Measurements from ENCODE around the gene PPP2R5C.

The PPP2R5C gene

DNA sequence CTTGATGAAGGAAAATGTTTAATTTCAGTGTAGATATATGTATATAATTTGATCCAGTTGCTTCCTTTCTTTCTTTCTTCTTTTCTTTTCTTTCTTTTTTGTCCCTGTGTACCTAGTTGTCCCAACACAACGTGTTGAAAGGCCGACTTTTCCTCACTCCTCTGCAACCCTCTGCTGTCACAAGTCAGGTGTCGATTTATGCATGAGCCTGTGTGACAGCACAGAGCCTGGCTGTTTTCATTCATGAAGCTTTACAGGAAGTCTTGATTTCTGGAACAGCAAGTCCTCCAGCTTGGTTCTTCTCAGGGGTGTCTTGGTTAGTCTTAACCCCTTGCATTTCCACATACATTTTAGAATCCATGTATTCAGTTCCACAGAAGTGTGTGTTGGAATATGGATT, 88.1 kb downstream of the PPP2R5C start:
- TF ChIP-seq, protein P1, sequence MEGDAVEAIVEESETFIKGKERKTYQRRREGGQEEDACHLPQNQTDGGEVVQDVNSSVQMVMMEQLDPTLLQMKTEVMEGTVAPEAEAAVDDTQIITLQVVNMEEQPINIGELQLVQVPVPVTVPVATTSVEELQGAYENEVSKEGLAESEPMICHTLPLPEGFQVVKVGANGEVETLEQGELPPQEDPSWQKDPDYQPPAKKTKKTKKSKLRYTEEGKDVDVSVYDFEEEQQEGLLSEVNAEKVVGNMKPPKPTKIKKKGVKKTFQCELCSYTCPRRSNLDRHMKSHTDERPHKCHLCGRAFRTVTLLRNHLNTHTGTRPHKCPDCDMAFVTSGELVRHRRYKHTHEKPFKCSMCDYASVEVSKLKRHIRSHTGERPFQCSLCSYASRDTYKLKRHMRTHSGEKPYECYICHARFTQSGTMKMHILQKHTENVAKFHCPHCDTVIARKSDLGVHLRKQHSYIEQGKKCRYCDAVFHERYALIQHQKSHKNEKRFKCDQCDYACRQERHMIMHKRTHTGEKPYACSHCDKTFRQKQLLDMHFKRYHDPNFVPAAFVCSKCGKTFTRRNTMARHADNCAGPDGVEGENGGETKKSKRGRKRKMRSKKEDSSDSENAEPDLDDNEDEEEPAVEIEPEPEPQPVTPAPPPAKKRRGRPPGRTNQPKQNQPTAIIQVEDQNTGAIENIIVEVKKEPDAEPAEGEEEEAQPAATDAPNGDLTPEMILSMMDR (IDR thresholded peaks at IDR 0.05), result no peak
- intact Hi-C loops (cut with DNase I; ENCODE audit: low total_unique reads), result no loop called here

DNA sequence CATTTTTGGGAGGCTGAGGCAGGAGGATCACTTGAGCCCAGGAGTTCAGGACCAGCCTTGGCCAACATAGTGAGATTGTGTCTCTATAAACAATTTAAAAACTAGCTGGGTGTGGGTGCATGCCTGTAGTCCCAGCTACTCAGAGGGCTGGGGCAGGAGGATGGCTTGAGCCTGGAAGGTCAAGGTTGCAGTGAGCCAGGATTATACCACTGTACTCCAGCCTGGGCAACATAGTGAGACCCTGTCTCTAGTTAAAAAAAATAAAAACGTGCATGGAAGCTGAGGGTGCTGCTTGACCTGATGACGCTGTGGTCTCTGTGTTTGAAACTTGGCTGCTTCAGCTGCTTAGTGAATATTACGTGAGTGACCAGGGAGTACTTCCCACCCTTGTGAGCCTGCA, 89.7 kb downstream of the PPP2R5C start:
- intact Hi-C loops (cut with DNase I; ENCODE audit: low total_unique reads), result no loop called here
- Histone ChIP-seq H3K36me3 (no peaks in the 10 kb centered on the region), H3K4me3 (no peak overlapping the region), H3K27me3 (no peaks in the 10 kb centered on the region), H3K9me3 (no peaks in the 10 kb centered on the region), H3K4me1 (peaks cover 0 to 8% (median 2%) of the 10 kb centered on the region in 4 donors), H3K27ac (no peak overlapping the region)
- TF ChIP-seq, protein P1 (IDR thresholded peaks at IDR 0.05), result no peak
- DNase-seq, result no peak

More for the DNA sequence above, 88.1 kb downstream of the PPP2R5C start:
- Histone ChIP-seq H3K4me3 (no peak overlapping the region), H3K36me3 (no peaks in the 10 kb centered on the region), H3K9me3 (no peaks in the 10 kb centered on the region), H3K27ac (no peak overlapping the region), H3K4me1 (peaks cover 0 to 9% (median 2%) of the 10 kb centered on the region in 4 donors), H3K27me3 (no peaks in the 10 kb centered on the region)
- DNase-seq, result no peak

DNA sequence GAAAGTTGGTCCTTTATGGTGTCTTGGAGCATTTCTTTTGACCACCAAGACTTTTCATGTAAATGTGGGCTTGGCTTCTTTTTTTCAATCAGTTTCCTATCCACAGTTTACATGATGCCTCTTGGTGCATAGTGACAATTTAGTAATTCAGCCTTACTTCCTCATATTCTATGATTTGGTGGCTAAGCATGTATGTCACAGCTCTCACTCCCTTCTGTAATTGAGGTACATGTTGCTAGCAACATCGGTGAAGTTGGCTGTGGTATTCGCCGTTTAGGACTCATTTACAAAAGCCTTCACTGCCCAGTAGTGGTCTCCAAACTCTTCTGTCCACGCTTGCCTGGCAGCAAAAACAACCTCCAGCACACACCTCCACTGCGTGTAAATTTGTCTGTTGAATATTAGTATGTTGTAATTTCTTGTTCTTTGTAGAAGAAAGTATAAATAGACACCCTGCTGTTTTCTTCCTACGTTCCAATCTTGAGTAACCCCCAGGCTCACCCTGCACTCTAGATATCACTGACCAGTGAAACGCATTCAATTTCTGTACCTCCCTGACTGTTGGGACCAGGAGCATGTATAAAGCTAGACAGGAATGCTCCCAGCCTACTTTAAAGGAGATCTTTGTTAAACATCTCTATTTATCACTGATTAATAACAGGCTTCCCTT, 90.4 kb downstream of the PPP2R5C start:
- Histone ChIP-seq H3K4me3 (no peak overlapping the region), H3K27me3 (no peaks in the 10 kb centered on the region), H3K36me3 (no peaks in the 10 kb centered on the region), H3K4me1 (peaks cover 0 to 12% (median 2%) of the 10 kb centered on the region in 4 donors), H3K27ac (no peak overlapping the region), H3K9me3 (no peaks in the 10 kb centered on the region)
- no peak for DNase-seq
- intact Hi-C loops (cut with DNase I; ENCODE audit: low total_unique reads), result no loop called here
- TF ChIP-seq, protein P1 (IDR thresholded peaks at IDR 0.05), result no peak

DNA sequence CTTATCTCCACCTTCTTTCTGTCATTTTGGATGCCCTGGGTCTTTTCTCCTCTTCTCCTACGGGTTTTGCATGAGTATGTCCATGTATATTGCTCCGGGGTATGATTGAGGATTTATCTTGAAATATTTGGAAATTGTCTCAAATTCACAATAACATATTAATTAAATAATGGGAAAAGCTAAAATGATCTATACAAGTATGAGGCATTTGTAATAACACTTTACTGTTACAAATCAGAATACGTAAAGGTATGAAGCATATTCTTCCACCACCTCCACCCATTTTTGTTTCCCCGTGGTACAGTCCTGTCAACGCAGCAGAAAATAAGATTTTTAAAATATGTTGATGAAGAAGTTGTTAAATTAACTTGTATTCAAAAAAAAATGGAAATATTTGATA, 91.3 kb downstream of the PPP2R5C start:
- Histone ChIP-seq H3K27me3 (no peaks in the 10 kb centered on the region), H3K27ac (no peak overlapping the region), H3K4me3 (no peak overlapping the region), H3K36me3 (peaks cover 0 to 7% (median 0%) of the 10 kb centered on the region in 3 donors), H3K4me1 (peaks cover 0 to 12% (median 2%) of the 10 kb centered on the region in 4 donors), H3K9me3 (no peaks in the 10 kb centered on the region)
- intact Hi-C loops (cut with DNase I; ENCODE audit: low total_unique reads), result no loop called here
- TF ChIP-seq, protein P1 (IDR thresholded peaks at IDR 0.05), result no peak
- no peak for DNase-seq

DNA sequence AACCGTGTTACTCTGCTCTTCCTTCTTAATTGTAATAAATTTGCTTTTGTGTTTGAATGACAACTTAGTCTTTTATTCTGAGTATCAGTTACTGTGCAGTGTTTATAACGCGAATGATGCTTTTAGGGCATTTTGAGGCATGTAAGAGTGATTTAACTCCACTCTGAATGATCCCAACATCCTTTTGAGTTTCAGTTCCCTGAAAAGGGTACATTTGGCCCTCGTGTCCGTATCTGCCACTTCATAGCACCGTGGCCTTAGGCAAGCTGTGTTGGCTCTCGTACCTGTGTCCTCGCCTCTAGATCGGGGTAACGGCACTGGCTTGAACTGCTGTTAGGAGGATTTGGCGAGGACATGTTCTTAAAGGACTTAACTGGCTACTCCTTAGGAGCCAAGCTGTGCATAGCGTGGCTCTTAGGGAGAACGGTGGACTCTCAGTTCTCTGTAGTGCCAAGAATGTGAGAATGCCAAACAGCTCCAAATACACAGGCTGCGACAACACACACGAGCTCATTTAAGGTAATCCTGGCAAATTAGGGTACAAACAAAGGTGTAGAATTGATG, 92.0 kb downstream of the PPP2R5C start:
- no peaks in the 10 kb centered on the region for H3K27me3 ChIP-seq
- peaks cover 0 to 11% (median under 1%) of the 10 kb centered on the region in 3 donors for H3K36me3 ChIP-seq
- no peak overlapping the region for H3K27ac ChIP-seq
- H3K4me3 ChIP-seq, result no peak overlapping the region
- TF ChIP-seq, protein P1 (IDR thresholded peaks at IDR 0.05), result no peak
- intact Hi-C loops (cut with DNase I; ENCODE audit: low total_unique reads), result no loop called here
- no peak for DNase-seq
- H3K4me1 ChIP-seq, result peaks cover 0 to 12% (median 2%) of the 10 kb centered on the region in 4 donors
- no peaks in the 10 kb centered on the region for H3K9me3 ChIP-seq
